CD4-positive, alpha-beta T cell treated with Interleukin-10 for 1 hour (primary cell): ENCODE data around the gene KRTAP4-7.
"Not testable (repeated sequence)": the region's sequence is repeated elsewhere in the genome, so short reads cannot be mapped to it uniquely, and the experiment has no call there.

ENCODE experiments used
- DNase-seq: peaks from one replicate; pipeline ENCODE4 v3.0.0-alpha.2; 2020

Gene KRTAP4-7

DNA sequence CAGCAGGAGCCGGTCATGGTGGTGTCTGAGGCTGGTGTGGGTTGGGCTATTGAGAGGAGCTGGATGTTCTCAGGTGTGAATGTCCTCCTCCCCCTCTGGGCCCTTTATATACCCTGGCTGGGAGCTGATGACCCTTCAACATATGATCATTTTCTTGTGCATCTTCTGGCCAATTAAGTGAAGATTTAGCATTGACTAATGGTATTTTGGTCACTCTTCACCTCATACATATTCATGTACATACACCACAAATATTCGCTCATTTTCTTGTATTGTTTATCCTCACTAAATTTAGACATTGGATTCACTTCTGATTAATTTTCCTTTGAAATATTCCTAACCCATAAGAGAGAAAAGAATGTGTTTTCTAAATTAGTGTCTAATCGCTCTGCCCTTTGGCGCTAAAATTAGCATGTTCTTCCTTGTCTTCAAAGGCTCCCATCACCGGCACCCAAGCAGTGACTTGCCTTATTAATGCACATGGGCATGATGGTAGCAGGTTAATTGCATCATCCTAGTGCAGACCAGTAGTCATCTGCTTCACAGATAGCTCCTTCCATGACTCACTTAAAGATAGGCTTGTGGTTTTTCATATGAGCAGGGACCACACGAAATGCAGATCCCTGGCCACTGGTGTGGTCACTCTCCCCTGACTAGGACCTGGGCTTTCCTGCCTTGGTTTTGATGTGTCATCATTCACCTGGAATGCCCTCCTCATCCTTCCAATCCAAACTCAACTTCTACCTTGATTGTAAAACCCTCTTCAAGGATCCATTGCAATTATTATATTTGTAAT, 17.9 kb upstream of the KRTAP4-7 start, which contains the start of gene KRTAP2-4:
Gene KRTAP2-4 (minus strand): TSS at position 51 of the 796 bp plus-strand sequence. CDS start 34 bp downstream, at position 17.
- DNase-seq, result no peak

DNA sequence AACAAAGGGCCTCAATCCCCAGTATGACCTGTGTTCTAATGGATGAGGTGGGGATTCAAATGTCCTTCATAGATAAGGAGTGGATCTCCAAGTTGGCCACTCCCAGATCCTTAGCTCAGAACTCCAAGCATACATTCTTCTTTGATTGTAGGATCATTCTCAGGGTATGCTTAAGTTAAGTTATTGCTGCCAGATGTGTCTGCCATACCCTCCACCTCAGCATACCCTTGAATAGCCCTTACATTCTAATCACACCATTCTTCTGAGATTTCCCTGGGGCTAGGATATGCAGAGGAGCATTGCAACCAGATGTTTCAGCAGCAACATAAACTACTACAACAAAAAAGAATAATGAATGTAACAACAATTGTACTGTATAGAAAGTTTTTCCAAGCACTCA, 16.7 kb upstream of the KRTAP4-7 start:
- DNase-seq, result no peak

- DNase-seq, result no peak
These were observed 14.9 kb upstream of the KRTAP4-7 start for GRCh38 chr17:41069031-41069430.

GRCh38 chr17:41071606-41072360, 12.2 kb upstream of the KRTAP4-7 start:
- DNase-seq, result no peak

GRCh38 chr17:41073676-41074075, 10.3 kb upstream of the KRTAP4-7 start:
- no peak for DNase-seq

DNA sequence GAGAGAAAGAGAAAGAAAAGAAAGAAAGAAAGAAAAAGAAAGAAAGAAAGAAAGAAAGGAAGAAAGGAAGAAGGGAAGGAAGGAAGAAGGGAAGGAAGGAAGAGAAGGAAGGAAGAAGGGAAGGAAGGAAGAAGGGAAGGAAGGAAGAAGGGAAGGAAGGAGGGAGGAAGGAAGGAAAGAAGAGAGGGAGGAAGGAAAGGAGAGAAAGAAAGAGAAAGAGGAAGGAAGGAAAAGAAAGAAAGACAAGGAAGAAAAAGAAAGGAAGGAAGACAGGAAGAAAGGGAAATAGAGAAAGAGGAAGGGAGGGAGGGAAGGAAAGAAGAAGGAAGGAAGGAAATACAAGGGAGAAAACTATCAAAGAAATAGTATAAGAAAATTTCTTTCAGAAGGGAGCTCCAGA, 7.2 kb upstream of the KRTAP4-7 start:
- no peak for DNase-seq

GRCh38 chr17:41082626-41083025, 1.3 kb upstream of the KRTAP4-7 start:
- no peak for DNase-seq

DNA sequence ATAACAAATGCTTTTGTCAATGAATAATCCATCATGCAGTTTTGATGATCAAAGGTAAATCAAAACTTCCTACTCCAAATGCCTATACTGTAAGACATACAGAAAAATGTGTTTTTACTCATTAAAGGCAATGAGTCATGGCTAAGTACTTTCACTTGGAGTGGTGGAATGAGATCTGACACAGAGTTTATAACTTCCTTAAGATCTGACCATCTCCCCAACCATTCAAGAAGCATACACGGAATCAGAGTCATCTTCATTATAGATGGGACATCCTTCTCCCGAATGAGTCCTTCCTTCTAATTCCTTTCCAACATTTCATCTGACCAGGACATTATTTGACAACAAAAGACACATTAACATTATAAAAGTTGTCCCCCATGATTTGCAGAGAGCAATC, 523 bp upstream of the KRTAP4-7 start:
- not testable (repeated sequence) for DNase-seq

- DNase-seq, result not testable (repeated sequence)
These were observed 4.9 kb downstream of the KRTAP4-7 start for GRCh38 chr17:41088760-41089352.

- DNase-seq, result no peak
These were observed 12.1 kb downstream of the KRTAP4-7 start for GRCh38 chr17:41096055-41096454.

- no peak for DNase-seq
These were observed 14.1 kb downstream of the KRTAP4-7 start, which contains the start of gene KRTAP4-8 for GRCh38 chr17:41098042-41098441. Gene KRTAP4-8, minus strand, starts transcription at chr17:41098142. Its CDS starts 58 bp downstream, at chr17:41098084.

DNA sequence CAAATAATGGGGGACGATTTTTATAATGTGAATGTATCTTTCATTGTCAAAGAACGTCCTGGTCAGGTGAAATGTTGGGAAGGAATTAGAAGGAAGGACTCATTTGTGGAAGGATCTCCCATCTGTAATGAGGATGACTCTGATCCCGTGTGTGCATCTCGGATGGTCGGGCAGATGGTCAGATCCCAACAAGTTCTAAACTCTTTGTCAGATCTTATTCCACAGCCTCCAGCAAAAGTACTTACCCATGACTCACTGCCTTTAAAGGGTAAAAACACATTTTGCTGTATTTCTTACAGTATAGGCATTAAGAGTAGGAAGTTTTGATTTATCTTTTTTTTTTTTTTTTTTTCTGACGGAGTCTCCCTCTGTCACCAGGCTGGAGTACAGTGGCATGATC, 14.5 kb downstream of the KRTAP4-7 start:
- no peak for DNase-seq

DNA sequence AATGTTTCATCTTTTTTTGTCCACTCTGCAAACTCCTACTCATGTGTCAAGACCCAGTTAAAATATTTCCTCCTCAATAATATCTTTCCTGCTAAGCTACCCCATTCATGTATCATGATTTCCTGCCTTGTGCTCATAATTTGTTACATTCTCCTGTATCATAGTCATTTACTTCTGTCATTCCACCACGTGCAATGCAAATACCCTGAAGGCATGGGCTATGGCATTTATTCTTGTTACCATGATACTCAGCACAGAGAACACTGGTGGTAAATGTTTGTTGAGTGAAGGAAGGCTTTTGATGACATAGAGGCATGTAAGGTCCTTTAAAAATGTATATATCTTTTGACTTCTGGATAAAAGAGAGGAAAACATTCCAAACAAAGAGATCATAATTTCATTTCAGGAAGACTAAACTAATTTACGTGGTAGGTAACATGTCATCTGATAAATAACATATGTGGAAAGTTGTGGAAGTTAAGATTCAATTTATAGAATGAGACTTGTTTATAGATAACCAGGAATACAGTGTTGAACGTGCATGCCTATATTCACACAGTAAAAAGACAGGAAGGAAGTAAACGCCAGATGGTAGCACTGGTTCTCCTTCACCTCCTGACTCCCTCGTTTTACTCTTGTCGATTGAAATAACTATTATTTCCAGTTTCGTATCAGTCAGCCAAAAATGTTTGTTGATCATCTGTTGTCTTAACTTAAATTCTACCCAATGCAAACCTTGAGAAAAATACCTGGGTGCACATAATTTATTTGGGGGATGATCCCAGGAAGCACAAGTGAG, 15.9 kb downstream of the KRTAP4-7 start:
- not testable (repeated sequence) for DNase-seq

GRCh38 chr17:41101586-41102259, 17.8 kb downstream of the KRTAP4-7 start, which contains the start of gene KRTAP4-16:
Gene KRTAP4-16, minus strand, starts transcription at chr17:41102209. Its CDS starts 0 bp downstream, at chr17:41102209.
- no peak for DNase-seq

GRCh38 chr17:41103896-41104295, 19.9 kb downstream of the KRTAP4-7 start:
- no peak for DNase-seq

DNA sequence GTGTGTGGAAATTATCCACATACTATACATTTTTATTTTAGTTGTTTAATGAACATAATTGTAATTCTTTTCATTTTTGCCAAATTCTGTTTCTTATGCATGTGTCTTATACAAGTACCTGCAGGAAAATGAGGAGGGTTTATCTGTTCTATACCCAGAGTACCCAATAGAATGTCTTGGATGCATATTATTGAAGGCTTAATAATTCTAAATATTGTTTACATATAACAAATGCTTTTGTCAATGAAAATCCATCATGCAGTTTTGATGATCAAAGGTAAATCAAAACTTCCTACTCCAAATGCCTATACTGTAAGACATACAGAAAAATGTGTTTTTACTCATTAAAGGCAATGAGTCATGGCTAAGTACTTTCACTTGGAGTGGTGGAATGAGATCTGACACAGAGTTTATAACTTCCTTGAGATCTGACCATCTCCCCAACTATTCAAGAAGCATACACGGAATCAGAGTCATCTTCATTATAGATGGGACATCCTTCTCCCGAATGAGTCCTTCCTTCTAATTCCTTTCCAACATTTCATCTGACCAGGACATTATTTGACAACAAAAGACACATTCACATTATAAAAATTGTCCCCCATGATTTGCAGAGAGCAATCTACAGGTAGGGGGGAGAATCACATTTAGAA, 20.6 kb downstream of the KRTAP4-7 start:
- DNase-seq, result not testable (repeated sequence)

DNA sequence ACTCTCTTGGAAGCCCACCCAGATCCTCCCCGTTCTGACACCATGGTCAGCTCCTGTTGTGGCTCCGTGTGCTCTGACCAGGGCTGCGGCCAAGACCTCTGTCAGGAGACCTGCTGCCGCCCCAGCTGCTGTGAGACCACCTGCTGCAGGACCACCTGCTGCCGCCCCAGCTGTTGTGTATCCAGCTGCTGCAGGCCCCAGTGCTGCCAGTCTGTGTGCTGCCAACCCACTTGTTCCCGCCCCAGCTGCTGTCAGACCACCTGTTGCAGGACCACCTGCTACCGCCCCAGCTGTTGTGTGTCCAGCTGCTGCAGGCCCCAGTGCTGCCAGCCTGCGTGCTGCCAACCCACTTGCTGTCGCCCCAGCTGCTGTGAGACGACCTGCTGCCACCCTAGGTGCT, 21.4 kb downstream of the KRTAP4-7 start, which contains the start of gene KRTAP4-9:
Gene KRTAP4-9 (plus strand): TSS at position 43 of the 400 bp plus-strand sequence. CDS start 0 bp downstream, at position 43.
- not testable (repeated sequence) for DNase-seq

DNA sequence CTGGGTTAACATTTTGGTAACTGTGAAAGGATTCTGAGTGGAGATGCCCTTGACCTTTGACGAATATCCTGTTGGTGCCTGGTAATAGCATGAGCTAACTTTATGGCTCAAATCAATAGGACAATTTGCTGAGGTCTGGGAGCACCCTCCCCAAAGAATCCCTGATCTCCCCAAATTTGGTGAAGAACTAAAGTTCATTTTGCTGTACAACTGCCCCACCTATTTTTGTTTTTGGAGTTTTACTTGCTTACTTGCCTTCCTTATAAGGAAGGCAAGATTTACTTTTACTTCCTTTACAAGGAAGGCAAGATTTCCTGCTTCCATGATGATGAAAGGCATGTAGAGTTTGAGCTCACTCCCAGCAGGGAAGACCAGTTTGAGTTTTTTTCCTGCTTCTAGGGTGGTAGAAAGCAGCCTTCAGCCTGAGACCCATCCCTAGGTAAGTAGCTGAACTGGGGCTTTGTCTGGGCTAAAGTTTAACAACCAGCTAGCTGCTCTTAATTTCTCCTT, 24.0 kb downstream of the KRTAP4-7 start:
- DNase-seq, result no peak

GRCh38 chr17:41108728-41109386, 24.9 kb downstream of the KRTAP4-7 start:
- not testable (repeated sequence) for DNase-seq

GRCh38 chr17:41111151-41111885, 27.4 kb downstream of the KRTAP4-7 start:
- DNase-seq, result no peak
